HL-60/S4 treated with phorbol 12-myristate 13-acetate at 8.2 ng/mL for 4 days and 3 days (cell line): ENCODE data around the gene COL25A1.
"Not testable (repeated sequence)": the region's sequence is repeated elsewhere in the genome, so short reads cannot be mapped to it uniquely, and the experiment has no call there.

Source experiments
- in situ Hi-C: fragments of 300-500 bp; cut with MboI; formaldehyde crosslinking; loops from 2 replicates; pipeline ENCODE4 v1.15.0; 2022; ENCODE audit warnings: low sequenced_read_pairs

The COL25A1 gene

GRCh38 chr4:108881986-108882385 is 420.5 kb downstream of the COL25A1 start:
- in situ Hi-C loops = no loop called here

GRCh38 chr4:108881190-108881589 is 421.3 kb downstream of the COL25A1 start:
- in situ Hi-C loops = no loop called here

- in situ Hi-C loops = no loop called here
Observed at GRCh38 chr4:108878806-108879205, 423.7 kb downstream of the COL25A1 start.

GRCh38 chr4:108877821-108878220 is 424.6 kb downstream of the COL25A1 start:
- in situ Hi-C loops = no loop called here

- in situ Hi-C loops = no loop called here
Observed at GRCh38 chr4:108874806-108875205, 427.7 kb downstream of the COL25A1 start.

- in situ Hi-C loops = not testable (repeated sequence)
Observed at GRCh38 chr4:108869970-108870369, 432.5 kb downstream of the COL25A1 start.

GRCh38 chr4:108868606-108869227 is 433.7 kb downstream of the COL25A1 start:
- in situ Hi-C loops = no loop called here

GRCh38 chr4:108867476-108867875 is 435.0 kb downstream of the COL25A1 start:
- in situ Hi-C loops = no loop called here

GRCh38 chr4:108861334-108861733 is 441.1 kb downstream of the COL25A1 start:
- in situ Hi-C loops = no loop called here

- in situ Hi-C loops = no loop called here
Observed at GRCh38 chr4:108854786-108855185, 447.7 kb downstream of the COL25A1 start.

GRCh38 chr4:108852691-108853090 is 449.8 kb downstream of the COL25A1 start:
- in situ Hi-C loops = no loop called here

- in situ Hi-C loops = no loop called here
Observed at GRCh38 chr4:108851366-108851765, 451.1 kb downstream of the COL25A1 start.

GRCh38 chr4:108850219-108850649 is 452.2 kb downstream of the COL25A1 start:
- in situ Hi-C loops = no loop called here

GRCh38 chr4:108849611-108850168 is 452.8 kb downstream of the COL25A1 start:
- in situ Hi-C loops = no loop called here

GRCh38 chr4:108846568-108846967 is 455.9 kb downstream of the COL25A1 start:
- in situ Hi-C loops = no loop called here

- in situ Hi-C loops = no loop called here
Observed at GRCh38 chr4:108840426-108840975, 462.0 kb downstream of the COL25A1 start.

GRCh38 chr4:108839333-108839732 is 463.1 kb downstream of the COL25A1 start:
- in situ Hi-C loops = no loop called here

GRCh38 chr4:108838451-108838850 is 464.0 kb downstream of the COL25A1 start:
- in situ Hi-C loops = no loop called here

- in situ Hi-C loops = no loop called here
Observed at GRCh38 chr4:108834835-108835384, 467.5 kb downstream of the COL25A1 start.

GRCh38 chr4:108834166-108834834 is 468.2 kb downstream of the COL25A1 start:
- in situ Hi-C loops = no loop called here

- in situ Hi-C loops = no loop called here
Observed at GRCh38 chr4:108833046-108833445, 469.4 kb downstream of the COL25A1 start.

- in situ Hi-C loops = no loop called here
Observed at GRCh38 chr4:108831886-108832285, 470.6 kb downstream of the COL25A1 start.
